Measurements from ENCODE around the gene LAMA3. TPM values are rescaled to one million over a fixed set of nuclear protein-coding genes. Genes with fewer than 3 reads are reported as not detected.

LAMA3 gene
- total and polyA plus RNA-seq, 12 donors, result 1.6 to 10.2 (median 4.0) TPM

GRCh38 chr18:23812546-23813440 lies 123.5 kb downstream of the LAMA3 start:
- Histone ChIP-seq H3K9me3 (replicated peaks in 1 of 3) (no peaks in the 10 kb centered on the region), H3K4me1 (replicated peaks in 1 of 2) (peaks cover 0 to 5% of the 10 kb centered on the region in 2 donors), H3K27ac (no peak overlapping the region), H3K4me3 (no peak overlapping the region), H3K27me3 (no peaks in the 10 kb centered on the region), H3K36me3 (replicated peaks in 1 of 2) (no peaks in the 10 kb centered on the region)
- TF ChIP-seq POLR2A (IDR thresholded peaks at IDR 0.05), result no peak
- TF ChIP-seq, protein P1, sequence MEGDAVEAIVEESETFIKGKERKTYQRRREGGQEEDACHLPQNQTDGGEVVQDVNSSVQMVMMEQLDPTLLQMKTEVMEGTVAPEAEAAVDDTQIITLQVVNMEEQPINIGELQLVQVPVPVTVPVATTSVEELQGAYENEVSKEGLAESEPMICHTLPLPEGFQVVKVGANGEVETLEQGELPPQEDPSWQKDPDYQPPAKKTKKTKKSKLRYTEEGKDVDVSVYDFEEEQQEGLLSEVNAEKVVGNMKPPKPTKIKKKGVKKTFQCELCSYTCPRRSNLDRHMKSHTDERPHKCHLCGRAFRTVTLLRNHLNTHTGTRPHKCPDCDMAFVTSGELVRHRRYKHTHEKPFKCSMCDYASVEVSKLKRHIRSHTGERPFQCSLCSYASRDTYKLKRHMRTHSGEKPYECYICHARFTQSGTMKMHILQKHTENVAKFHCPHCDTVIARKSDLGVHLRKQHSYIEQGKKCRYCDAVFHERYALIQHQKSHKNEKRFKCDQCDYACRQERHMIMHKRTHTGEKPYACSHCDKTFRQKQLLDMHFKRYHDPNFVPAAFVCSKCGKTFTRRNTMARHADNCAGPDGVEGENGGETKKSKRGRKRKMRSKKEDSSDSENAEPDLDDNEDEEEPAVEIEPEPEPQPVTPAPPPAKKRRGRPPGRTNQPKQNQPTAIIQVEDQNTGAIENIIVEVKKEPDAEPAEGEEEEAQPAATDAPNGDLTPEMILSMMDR (IDR thresholded peaks at IDR 0.05), result peak; percentile 37 to 66 (median 57)
- no peak for DNase-seq
- 30 to 35% (median 35%) methylated on average over 4 of the region's 4 CpGs for WGBS, 4 donors
- intact Hi-C loops (cut with DNase I), result loop anchor here (5.0 to 10.0 kb wide), 4 partner anchors 102 to 302 kb away; no protein-coding TSS in a partner anchor

DNA sequence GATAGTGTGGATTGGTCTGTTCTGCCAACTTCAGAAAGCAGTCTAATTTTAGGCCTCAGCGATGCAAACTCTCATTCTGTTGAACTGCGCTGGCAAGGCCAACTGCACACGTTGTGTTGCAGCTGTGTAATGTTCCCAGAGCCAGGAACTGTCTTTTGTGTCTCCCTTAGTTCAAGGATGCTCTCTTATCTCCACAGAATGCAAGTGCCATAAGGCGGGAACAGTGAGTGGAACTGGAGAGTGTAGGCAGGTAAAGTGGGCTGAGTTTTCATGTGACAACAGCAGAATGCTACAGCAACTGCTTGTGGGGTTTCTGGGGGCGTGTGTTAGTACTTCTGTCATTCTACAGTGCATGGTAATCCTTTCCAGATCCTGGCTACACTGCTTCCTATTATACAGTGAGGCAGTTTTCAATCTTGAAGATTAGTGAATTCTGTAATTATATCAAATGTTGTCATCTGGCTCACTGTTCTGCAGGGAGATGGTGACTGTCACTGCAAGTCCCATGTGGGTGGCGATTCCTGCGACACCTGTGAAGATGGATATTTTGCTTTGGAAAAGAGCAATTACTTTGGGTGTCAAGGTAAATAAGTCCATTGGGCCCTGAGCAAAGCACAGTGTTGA lies 125.8 kb downstream of the LAMA3 start:
- no peak overlapping the region for H3K27ac ChIP-seq
- no peaks in the 10 kb centered on the region for H3K9me3 ChIP-seq (replicated peaks in 1 of 3)
- no peaks in the 10 kb centered on the region for H3K27me3 ChIP-seq
- intact Hi-C loops (cut with DNase I), result loop anchor here (5.0 to 10.0 kb wide), 4 partner anchors 100 to 300 kb away; no protein-coding TSS in a partner anchor
- no peaks in the 10 kb centered on the region for H3K36me3 ChIP-seq (replicated peaks in 1 of 2)
- TF ChIP-seq POLR2A (IDR thresholded peaks at IDR 0.05), result no peak
- TF ChIP-seq, protein P1 (IDR thresholded peaks at IDR 0.05), result no peak
- WGBS, 4 donors, result 58 to 63% (median 63%) methylated on average over 7 of the region's 7 CpGs
- H3K4me3 ChIP-seq, result no peak overlapping the region
- peaks cover 0 to 5% of the 10 kb centered on the region in 2 donors for H3K4me1 ChIP-seq (replicated peaks in 1 of 2)
- peak in 6 of 7 donors; percentile 30 to 71 (median 50) for DNase-seq

DNA sequence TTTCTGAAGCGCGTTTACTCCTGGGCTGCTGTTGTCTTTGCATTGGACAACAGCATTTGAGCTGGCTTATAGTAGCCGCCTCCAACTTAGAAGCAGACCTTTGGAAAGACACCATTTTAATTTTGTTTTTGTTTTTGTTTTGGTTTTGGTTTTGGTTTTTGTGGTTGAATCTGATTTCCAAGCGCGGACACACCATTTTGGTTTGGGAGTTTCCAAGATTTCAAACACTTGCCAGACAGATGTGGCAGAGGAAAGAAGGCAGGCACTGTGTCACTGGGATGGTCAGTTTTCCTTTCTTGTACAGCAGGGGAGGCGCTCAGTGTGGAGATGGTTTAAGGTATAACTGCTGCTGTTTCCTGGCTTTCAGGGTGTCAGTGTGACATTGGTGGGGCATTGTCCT lies 126.8 kb downstream of the LAMA3 start:
- Histone ChIP-seq H3K4me3 (no peak overlapping the region), H3K36me3 (replicated peaks in 1 of 2) (no peaks in the 10 kb centered on the region), H3K27me3 (no peaks in the 10 kb centered on the region), H3K4me1 (replicated peaks in 1 of 2) (peaks cover 0 to 5% of the 10 kb centered on the region in 2 donors), H3K27ac (no peak overlapping the region), H3K9me3 (replicated peaks in 1 of 3) (no peaks in the 10 kb centered on the region)
- TF ChIP-seq, protein P1 (IDR thresholded peaks at IDR 0.05), result no peak
- TF ChIP-seq POLR2A (IDR thresholded peaks at IDR 0.05), result no peak
- WGBS, 4 donors, result 92 to 98% (median 95%) methylated on average over 6 of the region's 6 CpGs
- intact Hi-C loops (cut with DNase I), result loop anchor here (10.0 kb wide), 3 partner anchors 99 to 299 kb away; no protein-coding TSS in a partner anchor
- no peak for DNase-seq

DNA sequence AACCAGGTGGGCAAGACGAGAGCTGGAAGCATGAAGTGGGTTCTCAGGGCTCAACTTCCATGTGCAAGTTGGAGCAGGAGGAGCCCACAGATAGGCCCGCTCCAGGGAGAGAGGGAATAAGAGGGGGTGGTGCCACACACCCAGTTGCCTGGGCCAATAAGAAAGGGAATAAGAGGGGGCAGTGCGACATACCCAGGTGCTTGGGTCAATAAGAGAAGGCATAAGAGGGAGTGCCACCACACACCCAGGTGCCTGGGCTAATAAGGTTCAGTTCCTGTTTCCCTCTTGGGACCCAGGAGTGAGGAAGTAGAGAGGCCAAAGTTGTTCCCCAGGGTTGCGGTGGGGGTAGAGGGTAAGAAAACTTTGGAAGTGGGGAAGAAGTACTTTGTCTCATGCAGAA lies 127.5 kb downstream of the LAMA3 start:
- Histone ChIP-seq H3K4me3 (no peak overlapping the region), H3K4me1 (replicated peaks in 1 of 2) (peaks cover 0 to 5% of the 10 kb centered on the region in 2 donors), H3K36me3 (replicated peaks in 1 of 2) (no peaks in the 10 kb centered on the region), H3K27me3 (no peaks in the 10 kb centered on the region), H3K27ac (no peak overlapping the region), H3K9me3 (replicated peaks in 1 of 3) (no peaks in the 10 kb centered on the region)
- DNase-seq, result no peak
- intact Hi-C loops (cut with DNase I), result loop anchor here (10.0 kb wide), 3 partner anchors 98 to 298 kb away; no protein-coding TSS in a partner anchor
- 86 to 93% (median 91%) methylated on average over 4 of the region's 4 CpGs for WGBS, 4 donors
- TF ChIP-seq, protein P1 (IDR thresholded peaks at IDR 0.05), result no peak
- no peak for TF ChIP-seq POLR2A (IDR thresholded peaks at IDR 0.05)

All from adrenal gland (tissue), 12 donors.